HG03196 (cell line): Measurements from ENCODE around the gene MYH11.
"Not testable (repeated sequence)": the region's sequence is repeated elsewhere in the genome, so short reads cannot be mapped to it uniquely, and the experiment has no call there.

ENCODE experiments used
- ATAC-seq: cut with Tn5 transposase; IDR thresholded peaks from one replicate; pipeline ENCODE4 v1.9.1; 2021; ENCODE audit not compliant: unreplicated experiment

The MYH11 gene

GRCh38 chr16:15723808-15724207, 133.0 kb downstream of the MYH11 start:
- ATAC-seq, result no peak

- no peak for ATAC-seq
Observed at GRCh38 chr16:15721018-15721417, 135.8 kb downstream of the MYH11 start.

GRCh38 chr16:15716694-15717447, 140.0 kb downstream of the MYH11 start:
- ATAC-seq, result no peak

- ATAC-seq, result no peak
Observed at GRCh38 chr16:15715221-15715620, 141.6 kb downstream of the MYH11 start.

GRCh38 chr16:15714393-15715172, 142.2 kb downstream of the MYH11 start:
- ATAC-seq, result no peak

GRCh38 chr16:15708997-15709396, 147.8 kb downstream of the MYH11 start:
- no peak for ATAC-seq

GRCh38 chr16:15708096-15708495, 148.7 kb downstream of the MYH11 start:
- no peak for ATAC-seq

- ATAC-seq, result no peak
Observed at GRCh38 chr16:15707332-15707731, 149.5 kb downstream of the MYH11 start.

- ATAC-seq, result no peak
Observed at GRCh38 chr16:15705064-15705565, 151.7 kb downstream of the MYH11 start.

- ATAC-seq, result no peak
Observed at GRCh38 chr16:15704545-15704987, 152.3 kb downstream of the MYH11 start.

- ATAC-seq, result no peak
Observed at GRCh38 chr16:15703029-15703736, 153.6 kb downstream of the MYH11 start.

GRCh38 chr16:15701975-15702970, 154.6 kb downstream of the MYH11 start:
- no peak for ATAC-seq

- ATAC-seq, result no peak
Observed at GRCh38 chr16:15701367-15701766, 155.5 kb downstream of the MYH11 start.

- ATAC-seq, result no peak
Observed at GRCh38 chr16:15699819-15700218, 157.0 kb downstream of the MYH11 start.

- no peak for ATAC-seq
Observed at GRCh38 chr16:15694499-15694898, 162.3 kb downstream of the MYH11 start.

GRCh38 chr16:15692508-15692907, 164.3 kb downstream of the MYH11 start:
- ATAC-seq, result not testable (repeated sequence)

GRCh38 chr16:15691046-15691445, 165.8 kb downstream of the MYH11 start:
- ATAC-seq, result no peak

GRCh38 chr16:15690296-15690695, 166.5 kb downstream of the MYH11 start:
- ATAC-seq, result no peak

- no peak for ATAC-seq
Observed at GRCh38 chr16:15689290-15689689, 167.5 kb downstream of the MYH11 start.

GRCh38 chr16:15686287-15686686, 170.5 kb downstream of the MYH11 start:
- ATAC-seq, result no peak
